DOHH2 (cell line): ENCODE results near the gene PARM1.

Source experiments
- EZH2phosphoT487 ChIP-seq: fragments of 200-600 bp; sonication (generic); IDR thresholded peaks from 2 replicates; pipeline ENCODE4 v1.6.1; 2017; ENCODE audit warnings: borderline replicate concordance, mild to moderate bottlenecking, antibody characterized with exemption, low read length, moderate library complexity, mixed read lengths
- TF ChIP-seq, protein P1 (sequence below): fragments of 200-600 bp; sonication (generic); IDR thresholded peaks from one replicate; pipeline ENCODE4 v1.5.1; 2014; ENCODE audit warnings: antibody characterized with exemption, mild to moderate bottlenecking, low read depth, low read length; ENCODE audit not compliant: poor library complexity, severe bottlenecking

DNA sequence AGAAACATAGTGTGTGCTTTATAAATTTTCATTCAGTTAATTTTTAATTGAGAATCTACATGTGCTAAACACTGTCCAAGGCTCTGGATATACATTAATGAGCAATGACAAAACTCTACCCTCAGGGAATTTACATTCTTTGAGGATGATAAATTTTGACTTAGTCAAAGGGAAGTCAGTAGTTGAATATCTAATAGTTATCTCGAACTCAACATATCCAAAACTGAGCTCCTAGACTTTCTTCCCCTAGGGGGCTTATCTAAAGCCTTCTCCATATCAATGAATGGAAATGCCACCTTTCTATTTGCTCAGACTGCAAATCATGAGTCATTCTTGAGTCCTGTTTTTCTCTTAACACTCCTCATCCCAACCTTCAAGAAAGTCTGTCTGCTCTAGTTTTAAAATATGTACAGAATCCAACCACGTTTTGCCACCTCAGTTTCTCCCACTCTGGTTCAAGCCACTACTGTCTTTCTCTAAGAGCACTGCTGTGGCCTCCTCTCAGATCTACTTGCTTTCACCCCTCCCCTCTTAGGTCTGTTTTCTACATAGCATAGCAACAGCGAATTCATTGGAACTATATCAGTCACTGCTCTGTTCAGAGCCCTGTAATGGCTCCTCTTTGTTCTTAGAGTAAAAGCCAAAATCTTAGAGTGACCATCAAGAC, 9.5 kb downstream of the PARM1 start:
- TF ChIP-seq, protein P1, sequence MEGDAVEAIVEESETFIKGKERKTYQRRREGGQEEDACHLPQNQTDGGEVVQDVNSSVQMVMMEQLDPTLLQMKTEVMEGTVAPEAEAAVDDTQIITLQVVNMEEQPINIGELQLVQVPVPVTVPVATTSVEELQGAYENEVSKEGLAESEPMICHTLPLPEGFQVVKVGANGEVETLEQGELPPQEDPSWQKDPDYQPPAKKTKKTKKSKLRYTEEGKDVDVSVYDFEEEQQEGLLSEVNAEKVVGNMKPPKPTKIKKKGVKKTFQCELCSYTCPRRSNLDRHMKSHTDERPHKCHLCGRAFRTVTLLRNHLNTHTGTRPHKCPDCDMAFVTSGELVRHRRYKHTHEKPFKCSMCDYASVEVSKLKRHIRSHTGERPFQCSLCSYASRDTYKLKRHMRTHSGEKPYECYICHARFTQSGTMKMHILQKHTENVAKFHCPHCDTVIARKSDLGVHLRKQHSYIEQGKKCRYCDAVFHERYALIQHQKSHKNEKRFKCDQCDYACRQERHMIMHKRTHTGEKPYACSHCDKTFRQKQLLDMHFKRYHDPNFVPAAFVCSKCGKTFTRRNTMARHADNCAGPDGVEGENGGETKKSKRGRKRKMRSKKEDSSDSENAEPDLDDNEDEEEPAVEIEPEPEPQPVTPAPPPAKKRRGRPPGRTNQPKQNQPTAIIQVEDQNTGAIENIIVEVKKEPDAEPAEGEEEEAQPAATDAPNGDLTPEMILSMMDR = no peak
- no peak for TF ChIP-seq EZH2phosphoT487
